ENCODE measurements around the gene SPANXN3. TPM values are rescaled to one million over a fixed set of nuclear protein-coding genes. Genes with fewer than 3 reads are reported as not detected.

The SPANXN3 gene
- not detected in 5 replicates for total RNA-seq (2022; extraction: Qiagen RNA extraction; ENCODE audit: low read depth)

GRCh38 chrX:143517375-143517774 is at the start of gene SPANXN3:
TSS of gene SPANXN3 (minus strand) at chrX:143517475. CDS start at chrX:143517391, 84 bp downstream.

Other genes starting within 250 kb of the SPANXN3 start
- 0.02 TPM in 2 of 5 replicates, not detected in the others for gene SLITRK4, start 118.6 kb upstream of the SPANXN3 start, total RNA-seq (2022; extraction: Qiagen RNA extraction; ENCODE audit: low read depth)
- not detected in 5 replicates for gene SPANXN2, start 203.3 kb upstream of the SPANXN3 start, total RNA-seq (2022; extraction: Qiagen RNA extraction; ENCODE audit: low read depth)